ENCODE data around the gene SLC34A1. TPM values are rescaled to one million over a fixed set of nuclear protein-coding genes. Genes with fewer than 3 reads are reported as not detected.

Gene SLC34A1
- total RNA-seq, 5 donors from 2014 or later (not counting 1 experiment from before 2014, with no cell fraction given) = 0.13 to 0.18 (median 0.16) TPM; not detected in 2

GRCh38 chr5:177402271-177403043, 18.2 kb downstream of the SLC34A1 start:
- 26% methylated on average over 35 of the region's 49 CpGs for WGBS (ENCODE audit: insufficient coverage)
- peak overlapping the region; percentile 34 to 70 for H3K27ac Mint-ChIP-seq

GRCh38 chr5:177403102-177403791, 19.0 kb downstream of the SLC34A1 start:
- Histone ChIP-seq H3K27me3 (replicated peaks in 1 of 2; ENCODE audit: control insufficient read depth in 2 of 2, extremely low read depth in 1 of 2, insufficient read depth in 2 of 2, low read length in 1 of 2) (peaks cover 7 to 20% of the 10 kb centered on the region in 2 experiments), H3K27ac (ENCODE audit: low read length) (peak overlapping the region; percentile 18), H3K36me3 (ENCODE audit: control insufficient read depth in 2 of 2, extremely low read depth in 1 of 2, insufficient read depth in 1 of 2, low read length in 1 of 2) (no peaks in the 10 kb centered on the region), H3K4me1 (ENCODE audit: control insufficient read depth in 1 of 2, extremely low read depth in 1 of 2, insufficient read depth in 2 of 2, low read length in 2 of 2) (peaks cover 22 to 50% of the 10 kb centered on the region in 2 experiments), H3K4me3 (ENCODE audit: control insufficient read depth in 1 of 2, extremely low read depth in 1 of 2, low read length in 1 of 2) (peak overlapping the region; percentile 60), H3K9me3 (no peaks in the 10 kb centered on the region)
- Mint-ChIP-seq H3K9me3 (no peaks in the 10 kb centered on the region), H3K27me3 (no peaks in the 10 kb centered on the region), H3K4me1 (peaks cover 27 to 38% (median 32%) of the 10 kb centered on the region in 3 donors), H3K4me3 (peak overlapping the region; percentile 75 to 85 (median 79)), H3K27ac (peak overlapping the region in 1 of 2 donors; percentile 39), H3K36me3 (no peaks in the 10 kb centered on the region)
- under 1% methylated on average over 52 of the region's 61 CpGs for WGBS (ENCODE audit: insufficient coverage)
- peak; percentile 43 to 58 (median 50) for ATAC-seq (replicated peaks in 1 of 4)
- CTCF ChIA-PET = interaction anchor here (0.7 to 4.8 kb wide), 23 partner anchors 9 to 98 kb away, joined by 3 to 100 read pairs (median 9); partner anchors contain the start of genes GRK6 (in 1 of the 2), PDLIM7 (in 1 of the 2) and PRR7 (in 1 of the 2)
- DNase-seq = peak in 34 of 35 experiments; percentile 19 to 82 (median 57)
- POLR2A ChIA-PET = interaction anchor here in 1 of 2 donors (0.5 to 1.9 kb wide), 3 partner anchors 11 to 52 kb away, joined by 3 to 13 read pairs (median 4); partner anchors contain the start of gene GRK6

More at GRCh38 chr5:177402271-177403043, 18.2 kb downstream of the SLC34A1 start:
- CTCF ChIA-PET = interaction anchor here (0.6 to 4.8 kb wide), 26 partner anchors 8 to 99 kb away, joined by 3 to 100 read pairs (median 8); partner anchors contain the start of genes GRK6 (in 1 of the 2), PDLIM7 (in 1 of the 2) and PRR7 (in 1 of the 2)
- Histone ChIP-seq H3K9me3 (no peaks in the 10 kb centered on the region), H3K27ac (ENCODE audit: low read length) (peak overlapping the region; percentile 18), H3K4me1 (ENCODE audit: control insufficient read depth in 1 of 2, extremely low read depth in 1 of 2, insufficient read depth in 2 of 2, low read length in 2 of 2) (peaks cover 22 to 50% of the 10 kb centered on the region in 2 experiments), H3K4me3 (ENCODE audit: control insufficient read depth in 1 of 2, extremely low read depth in 1 of 2, low read length in 1 of 2) (peak overlapping the region; percentile 60), H3K27me3 (replicated peaks in 1 of 2; ENCODE audit: control insufficient read depth in 2 of 2, extremely low read depth in 1 of 2, insufficient read depth in 2 of 2, low read length in 1 of 2) (peaks cover 7 to 20% of the 10 kb centered on the region in 2 experiments), H3K36me3 (ENCODE audit: control insufficient read depth in 2 of 2, extremely low read depth in 1 of 2, insufficient read depth in 1 of 2, low read length in 1 of 2) (no peaks in the 10 kb centered on the region)
- peak; percentile 39 to 82 (median 58) for DNase-seq
- ATAC-seq (replicated peaks in 1 of 4) = peak; percentile 52 to 61 (median 56)
- peaks cover 27 to 38% (median 32%) of the 10 kb centered on the region in 3 donors for H3K4me1 Mint-ChIP-seq
- H3K36me3 Mint-ChIP-seq = no peaks in the 10 kb centered on the region
- no peaks in the 10 kb centered on the region for H3K9me3 Mint-ChIP-seq
- POLR2A ChIA-PET = interaction anchor here in 1 of 2 donors (0.5 to 1.5 kb wide), 2 partner anchors 12 to 52 kb away, joined by 3 to 4 read pairs; no protein-coding TSS in a partner anchor
- H3K4me3 Mint-ChIP-seq = peak overlapping the region; percentile 75 to 85 (median 79)
- no peaks in the 10 kb centered on the region for H3K27me3 Mint-ChIP-seq

- ChIA-PET POLR2A (interaction anchor here in 1 of 2 donors (0.6 to 1.9 kb wide), 2 partner anchors 22 to 26 kb away, joined by 3 to 13 read pairs; partner anchors contain the start of gene GRK6), CTCF (interaction anchor here (0.7 to 4.8 kb wide), 26 partner anchors 10 to 97 kb away, joined by 3 to 100 read pairs (median 6); partner anchors contain the start of genes PRR7 (in 2 of the 2), GRK6 (in 1 of the 2) and PDLIM7 (in 1 of the 2))
- Mint-ChIP-seq H3K9me3 (no peaks in the 10 kb centered on the region), H3K4me1 (peaks cover 27 to 39% (median 32%) of the 10 kb centered on the region in 3 donors), H3K27me3 (no peaks in the 10 kb centered on the region), H3K4me3 (peak overlapping the region; percentile 75 to 85 (median 79)), H3K36me3 (no peaks in the 10 kb centered on the region), H3K27ac (no peak overlapping the region)
- DNase-seq (peak; percentile 70 to 92 (median 81)), ATAC-seq (replicated peaks in 1 of 4) (peak; percentile 78 to 81 (median 80))
- Histone ChIP-seq H3K9me3 (no peaks in the 10 kb centered on the region), H3K4me3 (ENCODE audit: control insufficient read depth in 1 of 2, extremely low read depth in 1 of 2, low read length in 1 of 2) (peak overlapping the region; percentile 60), H3K27me3 (replicated peaks in 1 of 2; ENCODE audit: control insufficient read depth in 2 of 2, extremely low read depth in 1 of 2, insufficient read depth in 2 of 2, low read length in 1 of 2) (peaks cover 7 to 20% of the 10 kb centered on the region in 2 experiments), H3K27ac (ENCODE audit: low read length) (peak overlapping the region; percentile 54), H3K4me1 (ENCODE audit: control insufficient read depth in 1 of 2, extremely low read depth in 1 of 2, insufficient read depth in 2 of 2, low read length in 2 of 2) (peaks cover 22 to 50% of the 10 kb centered on the region in 2 experiments), H3K36me3 (ENCODE audit: control insufficient read depth in 2 of 2, extremely low read depth in 1 of 2, insufficient read depth in 1 of 2, low read length in 1 of 2) (no peaks in the 10 kb centered on the region)
- WGBS (ENCODE audit: insufficient coverage) = under 1% methylated on average over 74 of the region's 93 CpGs
These were observed 19.8 kb downstream of the SLC34A1 start for GRCh38 chr5:177403792-177404640.

GRCh38 chr5:177404641-177405179, 20.5 kb downstream of the SLC34A1 start:
- ChIA-PET POLR2A (interaction anchor here in 1 of 2 donors (0.6 to 1.9 kb wide), 2 partner anchors 21 to 25 kb away, joined by 3 to 13 read pairs; partner anchors contain the start of gene GRK6), CTCF (interaction anchor here (0.8 to 4.8 kb wide), 19 partner anchors 10 to 97 kb away, joined by 3 to 100 read pairs (median 9); partner anchors contain the start of genes PRR7 (in 2 of the 2), GRK6 (in 1 of the 2) and PDLIM7 (in 1 of the 2))
- peaks cover 22 to 56% of the 10 kb centered on the region in 2 experiments for H3K4me1 ChIP-seq (ENCODE audit: control insufficient read depth in 1 of 2, extremely low read depth in 1 of 2, insufficient read depth in 2 of 2, low read length in 2 of 2)
- 58% methylated on average over 12 of the region's 16 CpGs for WGBS (ENCODE audit: insufficient coverage)
- H3K27me3 ChIP-seq (replicated peaks in 1 of 2; ENCODE audit: control insufficient read depth in 2 of 2, extremely low read depth in 1 of 2, insufficient read depth in 2 of 2, low read length in 1 of 2) = peaks cover 7 to 20% of the 10 kb centered on the region in 2 experiments
- no peaks in the 10 kb centered on the region for H3K9me3 ChIP-seq
- Mint-ChIP-seq H3K4me3 (peak overlapping the region; percentile 25 to 85 (median 58)), H3K36me3 (no peaks in the 10 kb centered on the region), H3K4me1 (peaks cover 27 to 39% (median 32%) of the 10 kb centered on the region in 3 donors), H3K9me3 (no peaks in the 10 kb centered on the region), H3K27me3 (no peaks in the 10 kb centered on the region), H3K27ac (peak overlapping the region in 1 of 2 donors; percentile 34)
- ATAC-seq (replicated peaks in 1 of 4) (no peak), DNase-seq (no peak)
- H3K36me3 ChIP-seq (ENCODE audit: control insufficient read depth in 2 of 2, extremely low read depth in 1 of 2, insufficient read depth in 1 of 2, low read length in 1 of 2) = no peaks in the 10 kb centered on the region
- peak overlapping the region; percentile 60 for H3K4me3 ChIP-seq (ENCODE audit: control insufficient read depth in 1 of 2, extremely low read depth in 1 of 2, low read length in 1 of 2)
- peak overlapping the region; percentile 54 for H3K27ac ChIP-seq (ENCODE audit: low read length)

GRCh38 chr5:177405312-177405711, 21.1 kb downstream of the SLC34A1 start:
- Histone ChIP-seq H3K4me1 (ENCODE audit: control insufficient read depth in 1 of 2, extremely low read depth in 1 of 2, insufficient read depth in 2 of 2, low read length in 2 of 2) (peaks cover 22 to 56% of the 10 kb centered on the region in 2 experiments), H3K4me3 (ENCODE audit: control insufficient read depth in 1 of 2, extremely low read depth in 1 of 2, low read length in 1 of 2) (no peak overlapping the region), H3K36me3 (ENCODE audit: control insufficient read depth in 2 of 2, extremely low read depth in 1 of 2, insufficient read depth in 1 of 2, low read length in 1 of 2) (no peaks in the 10 kb centered on the region), H3K27me3 (replicated peaks in 1 of 2; ENCODE audit: control insufficient read depth in 2 of 2, extremely low read depth in 1 of 2, insufficient read depth in 2 of 2, low read length in 1 of 2) (peaks cover 7 to 20% of the 10 kb centered on the region in 2 experiments), H3K27ac (ENCODE audit: low read length) (no peak overlapping the region), H3K9me3 (no peaks in the 10 kb centered on the region)
- Mint-ChIP-seq H3K4me1 (peaks cover 27 to 39% (median 33%) of the 10 kb centered on the region in 3 donors), H3K9me3 (no peaks in the 10 kb centered on the region), H3K36me3 (no peaks in the 10 kb centered on the region), H3K4me3 (peak overlapping the region in 2 of 3 donors; percentile 34 to 85), H3K27ac (no peak overlapping the region), H3K27me3 (no peaks in the 10 kb centered on the region)
- POLR2A ChIA-PET = no interaction called here
- DNase-seq = no peak
- CTCF ChIA-PET = interaction anchor here (0.9 to 4.8 kb wide), 9 partner anchors 15 to 96 kb away, joined by 3 to 100 read pairs (median 9); partner anchors contain the start of gene GRK6 (in 1 of the 2)
- ATAC-seq (replicated peaks in 1 of 4) = no peak
- no CpG with 5 or more reads among the region's 2 CpGs for WGBS (ENCODE audit: insufficient coverage)

Data from T-cell (primary cell).